Body of pancreas (tissue), 4 donors: ENCODE measurements around the gene TC2N.

Experiments
- POLR2A ChIP-seq, 3 donors: fragments of 450-650 bp; IDR thresholded peaks; one replicate each; pipeline ENCODE4 v1.6.1; 2016; ENCODE audit warnings: antibody characterized with exemption in 3 of 3, mild to moderate bottlenecking in 2 of 3
- TF ChIP-seq, protein P1 (sequence below), 7 experiments: fragments of 450-650 bp in 4 of 7; fragments of 200-600 bp in 3 of 7; sonication (generic) in 3 of 7; IDR thresholded peaks; one replicate each; pipeline ENCODE4 v1.5.1; 2016 to 2019; ENCODE audit warnings: antibody characterized with exemption in 7 of 7

DNA sequence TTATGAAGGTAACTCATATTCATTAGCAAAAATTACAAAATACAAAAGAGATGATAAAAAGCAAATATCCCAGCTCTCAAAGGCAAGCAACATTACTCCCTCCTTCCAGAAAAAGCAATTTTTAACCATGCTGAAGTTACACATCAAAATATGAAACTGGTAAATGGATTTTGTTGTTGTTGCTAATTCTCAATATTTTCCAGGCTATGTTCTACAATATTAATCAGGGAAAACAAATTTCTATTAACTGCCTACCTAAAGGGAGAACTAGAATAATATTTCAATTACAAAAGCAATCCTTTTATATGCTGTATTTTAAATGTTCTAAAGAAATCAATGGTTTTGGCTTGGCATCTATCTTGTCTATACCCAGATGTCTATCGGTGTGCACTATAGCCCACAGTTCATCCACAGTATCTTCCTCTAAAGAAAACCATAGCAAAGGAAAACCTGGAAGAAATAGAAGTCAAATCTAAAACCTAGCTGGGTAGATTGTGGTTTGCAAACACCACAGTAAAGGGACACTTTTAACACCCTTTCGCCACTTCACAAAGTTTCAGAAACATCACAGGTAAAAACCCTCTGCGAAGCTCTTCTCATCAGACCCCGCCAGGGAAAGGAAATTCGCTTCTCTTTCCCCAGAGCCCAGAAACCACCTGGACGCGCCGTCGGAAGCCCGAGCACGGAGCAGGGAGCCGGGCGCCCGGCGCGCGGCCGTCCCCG is 32.0 kb downstream of the TC2N start:
- TF ChIP-seq, protein P1, sequence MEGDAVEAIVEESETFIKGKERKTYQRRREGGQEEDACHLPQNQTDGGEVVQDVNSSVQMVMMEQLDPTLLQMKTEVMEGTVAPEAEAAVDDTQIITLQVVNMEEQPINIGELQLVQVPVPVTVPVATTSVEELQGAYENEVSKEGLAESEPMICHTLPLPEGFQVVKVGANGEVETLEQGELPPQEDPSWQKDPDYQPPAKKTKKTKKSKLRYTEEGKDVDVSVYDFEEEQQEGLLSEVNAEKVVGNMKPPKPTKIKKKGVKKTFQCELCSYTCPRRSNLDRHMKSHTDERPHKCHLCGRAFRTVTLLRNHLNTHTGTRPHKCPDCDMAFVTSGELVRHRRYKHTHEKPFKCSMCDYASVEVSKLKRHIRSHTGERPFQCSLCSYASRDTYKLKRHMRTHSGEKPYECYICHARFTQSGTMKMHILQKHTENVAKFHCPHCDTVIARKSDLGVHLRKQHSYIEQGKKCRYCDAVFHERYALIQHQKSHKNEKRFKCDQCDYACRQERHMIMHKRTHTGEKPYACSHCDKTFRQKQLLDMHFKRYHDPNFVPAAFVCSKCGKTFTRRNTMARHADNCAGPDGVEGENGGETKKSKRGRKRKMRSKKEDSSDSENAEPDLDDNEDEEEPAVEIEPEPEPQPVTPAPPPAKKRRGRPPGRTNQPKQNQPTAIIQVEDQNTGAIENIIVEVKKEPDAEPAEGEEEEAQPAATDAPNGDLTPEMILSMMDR (IDR thresholded peaks at IDR 0.05) = no peak
- TF ChIP-seq POLR2A (IDR thresholded peaks at IDR 0.05) = no peak
